NOMO-1 treated with DMSO at 0.1 percent for 48 hours (cell line): ENCODE results near the gene ZCRB1.
"Not testable (repeated sequence)": the region's sequence is repeated elsewhere in the genome, so short reads cannot be mapped to it uniquely, and the experiment has no call there.

Source experiments
- DNase-seq: peaks from one replicate; lab custom pipeline; 2025; ENCODE audit not compliant: unreplicated experiment; lab: John Stamatoyannopoulos, UW

The ZCRB1 gene

DNA sequence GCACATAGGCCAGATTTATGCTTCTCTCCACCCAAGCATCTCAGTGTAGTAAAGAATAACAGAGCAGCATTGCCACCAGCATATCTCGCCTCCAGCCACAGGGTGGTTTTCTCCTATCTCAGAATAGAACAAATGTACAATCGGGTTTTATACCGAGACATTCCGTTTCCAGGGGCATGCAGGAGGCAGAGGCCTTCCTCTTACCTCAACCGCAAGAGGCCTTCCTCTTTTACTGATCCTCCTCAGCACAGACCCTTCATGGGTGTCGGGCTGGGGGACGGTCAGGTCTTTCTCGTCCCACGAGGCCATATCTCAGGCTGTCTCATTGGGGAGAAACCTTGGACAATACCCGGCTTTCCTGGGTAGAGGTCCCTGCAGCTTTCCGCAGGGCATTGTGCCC is 4.2 kb upstream of the ZCRB1 start:
- not testable (repeated sequence) for DNase-seq

DNA sequence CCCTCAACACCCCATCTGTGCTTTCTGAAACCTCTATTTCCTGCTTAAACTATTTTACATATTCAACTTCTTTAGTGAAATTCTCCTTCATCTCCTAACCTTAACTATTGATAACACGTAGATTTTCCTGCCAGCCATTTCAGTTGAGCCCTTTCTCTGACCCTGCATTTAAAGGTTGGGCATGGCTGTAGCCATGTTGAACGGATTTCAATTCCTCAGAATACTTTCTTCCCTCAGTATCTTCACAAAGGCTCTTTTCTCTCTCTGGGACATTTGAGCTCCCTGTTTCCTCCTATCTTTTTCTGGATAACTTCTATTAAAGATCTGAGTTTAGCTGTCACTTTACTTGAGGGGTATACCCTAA is 1.3 kb upstream of the ZCRB1 start:
- no peak for DNase-seq

DNA sequence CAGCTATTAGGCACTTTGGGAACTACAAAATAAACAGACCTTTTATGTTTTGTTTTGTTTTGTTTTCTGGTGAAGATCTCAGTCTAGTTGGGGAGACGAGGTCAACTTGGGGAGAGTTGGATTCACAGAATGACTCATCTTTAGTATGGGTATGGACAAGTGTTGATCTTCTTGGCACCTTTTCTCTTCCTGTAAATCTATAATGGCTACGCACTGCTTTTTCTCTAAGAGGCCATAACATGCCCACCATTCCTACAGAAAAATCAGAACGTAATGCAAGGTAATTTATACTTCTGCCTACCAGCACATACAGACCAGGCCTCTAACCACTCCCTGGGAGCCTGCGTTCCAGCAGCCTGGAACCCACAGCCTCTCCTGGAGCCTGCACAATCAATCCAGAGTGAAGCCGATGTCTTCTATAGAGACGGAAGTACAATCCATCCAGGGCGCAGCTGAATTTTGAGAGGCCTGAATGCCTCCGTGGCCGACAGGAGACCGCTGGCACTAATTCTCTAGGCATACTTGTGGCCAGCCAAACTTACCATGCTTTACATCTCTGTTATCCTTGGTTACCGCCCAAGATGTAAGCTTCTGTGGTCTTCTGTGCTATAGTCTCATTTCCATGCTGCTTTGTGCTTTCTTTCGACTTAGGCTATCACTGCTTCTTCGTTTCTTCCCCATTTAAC is 790 bp upstream of the ZCRB1 start:
- peak; percentile 32 for DNase-seq

DNA sequence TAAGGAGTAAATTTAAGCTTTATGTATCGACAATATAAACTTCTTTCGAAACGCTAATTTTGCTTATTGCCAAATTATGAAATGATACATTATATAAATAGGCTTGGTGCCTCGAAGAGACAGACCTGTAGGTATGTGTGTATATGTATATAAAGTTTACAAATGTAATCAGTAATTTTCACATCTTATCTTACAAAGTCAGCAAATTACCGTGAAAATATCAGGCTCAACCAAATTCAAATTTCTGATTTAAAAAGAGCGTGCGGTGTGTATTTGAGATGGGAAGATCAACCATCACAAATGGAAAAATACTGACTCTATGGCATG is 605 bp downstream of the ZCRB1 start:
- no peak for DNase-seq

GRCh38 chr12:42323856-42324255 is 2.0 kb downstream of the ZCRB1 start:
- no peak for DNase-seq

GRCh38 chr12:42322567-42322966 is 3.3 kb downstream of the ZCRB1 start:
- DNase-seq: no peak

- no peak for DNase-seq
Observed at GRCh38 chr12:42320796-42321195, 5.1 kb downstream of the ZCRB1 start.

DNA sequence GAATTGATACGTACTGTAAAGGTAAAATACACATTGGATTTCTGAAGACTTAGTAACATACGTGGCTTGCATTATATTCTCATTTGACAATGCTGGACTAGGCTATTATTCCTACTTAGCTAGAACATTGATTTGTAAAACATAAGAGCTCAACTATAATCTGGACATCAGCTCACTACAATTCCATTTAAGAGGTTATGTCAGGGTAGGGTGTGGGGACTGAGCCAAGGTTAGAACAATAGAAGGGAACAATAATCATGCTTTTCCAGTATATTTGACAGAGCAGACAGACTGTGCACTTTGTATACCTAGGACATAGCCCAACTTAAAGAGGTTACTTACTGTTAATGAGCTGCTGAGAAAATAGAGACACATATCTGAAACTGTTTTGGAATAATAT is 10.8 kb downstream of the ZCRB1 start:
- DNase-seq: no peak

- DNase-seq: no peak
Observed at GRCh38 chr12:42309996-42310395, 15.9 kb downstream of the ZCRB1 start.

- DNase-seq: no peak
Observed at GRCh38 chr12:42308390-42308789, 17.5 kb downstream of the ZCRB1 start.

DNA sequence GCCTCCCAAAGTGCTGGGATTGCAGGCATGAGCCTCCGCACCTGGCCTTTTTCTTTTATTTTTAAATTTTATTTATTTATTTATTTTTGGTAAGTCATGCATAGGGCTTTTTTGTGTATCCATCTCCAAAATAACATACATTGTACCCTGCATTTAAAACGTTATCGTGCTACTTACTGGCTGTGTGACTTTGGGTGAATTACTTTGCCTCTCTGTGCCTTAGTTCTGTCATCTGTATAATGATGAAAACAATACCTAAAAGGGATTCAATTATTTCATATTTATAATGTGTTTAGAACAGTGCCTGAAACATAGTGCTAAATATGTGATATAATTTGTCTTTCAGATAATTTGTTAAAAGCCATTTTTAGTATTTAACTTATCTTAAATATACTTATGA is 19.6 kb downstream of the ZCRB1 start:
- no peak for DNase-seq

- no peak for DNase-seq
Observed at GRCh38 chr12:42299392-42300308, 26.2 kb downstream of the ZCRB1 start.

DNA sequence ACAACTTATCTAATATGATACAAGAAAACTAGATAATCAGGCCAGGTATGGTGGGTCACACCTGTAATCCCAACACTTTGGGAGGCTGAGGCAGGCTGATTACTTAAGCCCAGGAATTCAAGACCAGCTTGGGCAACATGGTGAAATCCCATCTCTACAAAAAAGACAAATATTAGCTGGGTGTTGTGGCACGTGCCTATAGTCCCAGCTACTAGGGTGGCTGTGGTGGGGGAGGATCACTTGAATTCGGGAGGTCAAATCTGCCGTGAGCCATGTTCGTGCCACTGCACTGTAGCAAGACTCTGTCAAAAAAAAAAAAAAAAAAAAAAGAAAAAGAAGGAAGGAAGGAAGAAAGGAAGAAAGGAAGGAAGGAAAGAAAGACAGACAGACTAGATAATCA is 27.0 kb downstream of the ZCRB1 start:
- DNase-seq: no peak

DNA sequence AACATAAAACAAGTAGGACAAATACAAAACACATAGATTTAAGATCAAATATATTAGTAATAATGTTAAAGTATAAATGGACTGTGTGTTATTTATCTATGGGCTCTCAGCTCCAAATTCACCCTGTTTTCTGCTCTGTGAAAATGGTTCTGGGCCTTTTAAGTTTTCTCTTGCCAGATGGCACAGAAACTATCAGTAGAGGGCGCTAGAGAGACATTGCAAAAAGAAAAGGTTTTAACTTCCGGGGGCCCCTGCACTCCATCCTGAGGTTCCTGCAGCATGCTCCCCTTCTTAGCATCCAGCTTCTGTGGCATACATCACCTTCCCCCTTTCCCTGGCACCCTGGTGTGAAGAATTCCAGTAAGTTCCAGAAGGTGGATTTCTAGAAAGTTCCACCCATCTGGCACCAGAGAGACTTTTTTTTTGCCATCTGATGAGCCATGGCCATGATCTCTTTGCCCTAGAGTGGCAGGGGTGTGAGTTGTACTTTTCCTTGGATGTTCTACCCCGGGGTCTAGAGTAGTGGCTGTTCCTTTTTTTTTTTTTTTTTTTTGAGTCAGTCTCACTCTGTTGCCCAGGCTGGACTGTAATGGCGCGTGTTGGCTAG is 29.3 kb downstream of the ZCRB1 start:
- DNase-seq: peak; percentile 11

GRCh38 chr12:42291680-42292079 is 34.2 kb downstream of the ZCRB1 start:
- DNase-seq: no peak

DNA sequence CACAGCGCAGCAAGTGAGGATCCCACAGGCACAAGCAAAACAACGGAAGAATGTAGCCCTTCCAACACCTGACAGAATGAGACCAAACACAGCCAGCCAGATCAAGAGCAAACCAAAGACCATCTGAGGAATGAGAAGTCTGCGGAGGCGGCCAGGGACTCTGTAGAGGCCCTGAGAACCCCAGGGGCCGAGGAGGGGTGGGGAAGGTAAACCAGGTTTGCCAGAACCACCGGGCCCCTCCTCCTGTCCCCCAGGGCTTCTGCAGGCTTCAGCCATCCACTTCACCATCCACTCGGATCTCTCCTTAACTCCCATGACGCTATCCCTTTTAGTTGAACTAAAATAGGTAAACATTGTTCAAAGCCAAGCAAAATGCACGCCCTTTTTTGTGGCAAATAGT is 37.4 kb downstream of the ZCRB1 start:
- no peak for DNase-seq

- no peak for DNase-seq
Observed at GRCh38 chr12:42286741-42287140, 39.2 kb downstream of the ZCRB1 start.

DNA sequence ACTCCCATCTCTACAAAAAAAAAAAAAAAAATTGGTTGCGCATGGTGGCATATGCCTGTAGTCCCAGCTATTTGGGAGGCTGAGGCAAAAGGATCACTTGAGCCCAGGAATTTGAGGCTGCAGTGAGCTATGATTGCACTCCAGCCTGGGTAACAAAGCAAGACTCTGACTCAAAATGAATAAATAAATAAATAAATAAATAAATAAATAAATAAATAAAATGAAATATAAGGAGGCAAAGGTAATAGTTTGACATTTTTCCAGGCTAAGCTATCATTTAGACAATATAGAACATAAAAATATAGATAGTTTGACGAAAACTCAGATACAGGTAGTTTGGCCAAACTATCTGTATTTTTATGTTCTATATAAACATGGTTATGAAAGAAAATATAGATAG is 40.5 kb downstream of the ZCRB1 start:
- no peak for DNase-seq

- no peak for DNase-seq
Observed at GRCh38 chr12:42284876-42285275, 41.0 kb downstream of the ZCRB1 start.

DNA sequence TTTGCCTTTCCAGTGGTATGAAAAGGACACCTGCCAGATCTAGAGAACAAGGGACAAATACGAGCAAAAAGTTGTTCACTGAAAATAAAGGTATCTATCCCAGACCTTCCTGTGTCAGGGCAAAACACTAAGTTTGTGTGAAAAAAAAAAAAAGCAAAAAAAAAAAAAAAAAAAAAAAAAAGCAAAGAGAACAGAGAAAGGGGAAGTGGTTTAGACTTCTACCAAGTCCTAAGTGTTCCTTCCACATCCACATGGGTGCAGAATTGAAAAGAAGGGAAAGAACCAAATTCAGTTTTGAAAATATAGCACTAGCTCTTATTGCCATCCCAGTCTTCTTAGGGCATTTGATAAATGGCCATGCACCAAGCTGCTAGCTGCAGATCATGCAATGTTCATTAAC is 41.7 kb downstream of the ZCRB1 start:
- DNase-seq: peak; percentile 57

- DNase-seq: peak; percentile 53
Observed at GRCh38 chr12:42283739-42284138, 42.2 kb downstream of the ZCRB1 start.

DNA sequence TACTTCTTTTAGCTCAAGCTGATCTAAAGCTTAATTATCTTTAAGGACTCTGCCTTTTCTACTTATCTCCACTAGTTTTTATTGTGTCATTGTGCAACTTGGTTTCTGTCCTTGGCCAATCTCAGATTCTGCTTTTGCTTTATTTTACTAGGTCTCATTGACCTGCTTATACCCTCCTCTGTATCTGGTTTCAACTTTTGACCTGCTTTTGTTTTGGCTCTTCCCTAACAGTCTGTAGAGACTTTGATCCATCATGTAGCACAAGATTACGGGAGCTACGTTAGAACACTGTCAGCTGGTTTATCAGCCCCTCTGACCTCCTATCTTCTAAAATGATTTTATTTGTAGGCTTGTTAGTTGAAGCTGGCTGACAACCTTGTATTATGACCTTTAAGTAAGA is 43.6 kb downstream of the ZCRB1 start:
- peak; percentile 15 for DNase-seq
